ENCODE measurements around the gene PRDM5. TPM values are rescaled to one million over a fixed set of nuclear protein-coding genes. Genes with fewer than 3 reads are reported as not detected.

PRDM5 gene
- polyA plus RNA-seq, 2 donors = 1.4 TPM

DNA sequence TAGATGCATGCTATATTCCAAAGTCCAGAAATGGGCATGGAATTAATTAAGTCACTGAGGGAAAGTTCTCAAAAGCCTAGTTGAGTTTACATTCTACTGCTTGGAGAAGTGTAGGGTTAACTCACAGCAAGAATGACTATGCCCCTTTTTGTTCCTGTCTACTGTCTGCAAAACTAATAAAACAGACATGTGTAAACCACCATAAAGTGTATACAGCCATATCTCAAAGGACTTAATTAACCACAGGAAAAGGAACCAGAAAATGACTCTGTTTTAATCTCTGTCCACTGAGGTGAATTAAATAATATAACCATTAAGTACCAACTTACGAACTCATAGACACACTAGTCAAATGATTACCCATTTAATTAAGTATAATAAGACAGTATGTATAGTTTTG lies 84.9 kb downstream of the PRDM5 start:
- Histone ChIP-seq H3K27ac (ENCODE audit: low read depth in 2 of 2, low read length in 1 of 2) (no peak overlapping the region), H3K27me3 (ENCODE audit: control insufficient read depth in 1 of 2, insufficient read depth in 2 of 2, low read length in 2 of 2) (no peaks in the 10 kb centered on the region), H3K4me3 (ENCODE audit: low read depth in 1 of 2, low read length in 2 of 2) (no peak overlapping the region), H3K36me3 (ENCODE audit: control insufficient read depth in 2 of 2, insufficient read depth in 2 of 2, low read length in 1 of 2) (no peaks in the 10 kb centered on the region), H3K9me3 (ENCODE audit: control insufficient read depth in 2 of 2, insufficient read depth in 1 of 2, low read depth in 1 of 2, low read length in 1 of 2) (peaks cover 0 to 2% of the 10 kb centered on the region in 2 donors), H3K4me1 (ENCODE audit: control insufficient read depth in 2 of 2, insufficient read depth in 2 of 2, low read length in 1 of 2) (no peaks in the 10 kb centered on the region)
- WGBS, 2 donors = 97% methylated on average over 1 of the region's 1 CpG

DNA sequence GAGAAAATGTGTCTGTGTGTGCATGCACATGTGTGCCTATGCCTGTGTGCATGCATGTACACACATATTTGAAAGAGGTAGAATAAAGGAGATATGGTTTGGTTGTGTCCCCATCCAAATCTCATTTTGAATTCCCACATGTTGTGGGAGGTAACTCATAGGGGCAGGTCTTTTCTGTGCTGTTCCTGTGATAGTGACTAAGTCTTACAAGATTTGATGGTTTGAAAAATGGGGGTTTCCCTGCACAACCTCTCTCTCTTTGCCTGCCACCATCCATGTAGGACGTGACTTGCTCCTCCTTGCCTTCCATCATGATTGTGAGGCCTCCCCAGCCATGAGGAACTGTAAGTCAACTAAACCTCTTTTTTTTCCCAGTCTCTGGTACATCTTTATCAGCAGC lies 87.2 kb downstream of the PRDM5 start:
- Histone ChIP-seq H3K4me1 (ENCODE audit: control insufficient read depth in 2 of 2, insufficient read depth in 2 of 2, low read length in 1 of 2) (no peaks in the 10 kb centered on the region), H3K4me3 (ENCODE audit: low read depth in 1 of 2, low read length in 2 of 2) (no peak overlapping the region), H3K36me3 (ENCODE audit: control insufficient read depth in 2 of 2, insufficient read depth in 2 of 2, low read length in 1 of 2) (no peaks in the 10 kb centered on the region), H3K27me3 (ENCODE audit: control insufficient read depth in 1 of 2, insufficient read depth in 2 of 2, low read length in 2 of 2) (no peaks in the 10 kb centered on the region), H3K9me3 (ENCODE audit: control insufficient read depth in 2 of 2, insufficient read depth in 1 of 2, low read depth in 1 of 2, low read length in 1 of 2) (peaks cover 0 to 2% of the 10 kb centered on the region in 2 donors), H3K27ac (ENCODE audit: low read depth in 2 of 2, low read length in 1 of 2) (no peak overlapping the region)
- 80 to 89% methylated on average over 1 of the region's 1 CpG for WGBS, 2 donors

DNA sequence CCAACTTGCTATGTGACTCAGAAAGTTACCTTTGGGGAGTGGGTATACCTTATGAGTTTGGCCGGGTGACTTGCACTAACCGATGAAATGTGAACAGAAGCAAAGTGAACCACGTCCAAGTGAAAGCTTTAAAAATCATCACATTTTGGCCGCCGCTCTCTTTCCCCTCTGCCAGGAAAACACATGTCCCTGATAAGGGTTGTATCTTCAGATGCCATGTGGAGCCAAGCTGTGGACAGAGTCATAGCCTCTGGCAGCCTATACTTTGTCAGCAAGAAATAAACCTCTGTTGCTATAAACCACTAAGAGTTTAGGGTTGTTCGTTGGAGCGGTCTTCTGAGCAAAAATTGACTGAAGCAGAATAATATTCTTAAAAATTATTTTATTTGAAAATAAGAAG lies 92.3 kb downstream of the PRDM5 start:
- WGBS, 2 donors = 74 to 84% methylated on average over 7 of the region's 7 CpGs

DNA sequence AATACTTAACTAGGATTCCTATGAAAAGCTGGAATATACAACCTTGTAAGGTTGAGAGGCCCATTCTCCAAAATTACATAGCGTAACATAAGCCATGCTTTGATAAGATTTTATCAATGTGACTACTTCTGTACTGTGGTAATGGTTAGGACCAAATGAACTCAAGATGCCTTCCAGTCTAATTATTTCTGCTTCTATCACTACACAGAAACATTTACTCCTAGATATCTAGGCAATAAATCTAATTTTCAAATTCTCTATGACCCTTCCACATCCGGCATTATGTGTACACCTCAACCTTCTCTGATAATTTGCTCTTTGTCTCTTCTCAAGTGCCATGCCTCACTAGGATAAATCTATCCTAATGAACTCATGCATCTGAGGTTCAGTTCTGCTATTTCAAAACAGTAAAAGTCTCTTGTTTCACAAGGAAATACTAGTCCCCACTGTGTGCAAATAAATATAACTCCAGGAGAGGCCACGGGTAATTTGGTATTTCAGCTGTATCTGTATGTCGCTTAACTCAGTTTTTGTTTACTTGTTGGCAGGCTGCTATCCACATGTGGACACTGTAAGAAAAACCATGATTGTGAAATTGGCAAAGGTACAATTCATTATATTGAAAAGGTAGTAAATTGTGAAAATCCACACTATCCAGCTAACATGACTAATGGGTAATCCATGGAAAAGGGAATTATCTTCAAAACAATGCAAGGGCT lies 93.3 kb downstream of the PRDM5 start:
- H3K27me3 ChIP-seq (ENCODE audit: control insufficient read depth in 1 of 2, insufficient read depth in 2 of 2, low read length in 2 of 2) = no peaks in the 10 kb centered on the region
- whole genome bisulfite sequencing, 2 donors = 63 to 73% methylated on average over 4 of the region's 4 CpGs

More for the DNA sequence above, 92.3 kb downstream of the PRDM5 start:
- no peaks in the 10 kb centered on the region for H3K27me3 ChIP-seq (ENCODE audit: control insufficient read depth in 1 of 2, insufficient read depth in 2 of 2, low read length in 2 of 2)
- H3K27ac ChIP-seq (ENCODE audit: low read depth in 2 of 2, low read length in 1 of 2) = no peak overlapping the region
- H3K4me1 ChIP-seq (ENCODE audit: control insufficient read depth in 2 of 2, insufficient read depth in 2 of 2, low read length in 1 of 2) = no peaks in the 10 kb centered on the region
- no peak overlapping the region for H3K4me3 ChIP-seq (ENCODE audit: low read depth in 1 of 2, low read length in 2 of 2)
- H3K36me3 ChIP-seq (ENCODE audit: control insufficient read depth in 2 of 2, insufficient read depth in 2 of 2, low read length in 1 of 2) = no peaks in the 10 kb centered on the region
- peaks cover 0 to 2% of the 10 kb centered on the region in 2 donors for H3K9me3 ChIP-seq (ENCODE audit: control insufficient read depth in 2 of 2, insufficient read depth in 1 of 2, low read depth in 1 of 2, low read length in 1 of 2)

GRCh38 chr4:120826853-120827252 lies 95.7 kb downstream of the PRDM5 start:
- Histone ChIP-seq H3K4me1 (ENCODE audit: control insufficient read depth in 2 of 2, insufficient read depth in 2 of 2, low read length in 1 of 2) (no peaks in the 10 kb centered on the region), H3K4me3 (ENCODE audit: low read depth in 1 of 2, low read length in 2 of 2) (no peak overlapping the region), H3K27ac (ENCODE audit: low read depth in 2 of 2, low read length in 1 of 2) (no peak overlapping the region), H3K27me3 (ENCODE audit: control insufficient read depth in 1 of 2, insufficient read depth in 2 of 2, low read length in 2 of 2) (no peaks in the 10 kb centered on the region), H3K36me3 (ENCODE audit: control insufficient read depth in 2 of 2, insufficient read depth in 2 of 2, low read length in 1 of 2) (no peaks in the 10 kb centered on the region), H3K9me3 (ENCODE audit: control insufficient read depth in 2 of 2, insufficient read depth in 1 of 2, low read depth in 1 of 2, low read length in 1 of 2) (no peaks in the 10 kb centered on the region)
- WGBS, 2 donors = 92 to 93% methylated on average over 6 of the region's 6 CpGs

More for the DNA sequence above, 93.3 kb downstream of the PRDM5 start:
- no peaks in the 10 kb centered on the region for H3K36me3 ChIP-seq (ENCODE audit: control insufficient read depth in 2 of 2, insufficient read depth in 2 of 2, low read length in 1 of 2)
- H3K27ac ChIP-seq (ENCODE audit: low read depth in 2 of 2, low read length in 1 of 2) = no peak overlapping the region
- no peak overlapping the region for H3K4me3 ChIP-seq (ENCODE audit: low read depth in 1 of 2, low read length in 2 of 2)
- no peaks in the 10 kb centered on the region for H3K4me1 ChIP-seq (ENCODE audit: control insufficient read depth in 2 of 2, insufficient read depth in 2 of 2, low read length in 1 of 2)
- H3K9me3 ChIP-seq (ENCODE audit: control insufficient read depth in 2 of 2, insufficient read depth in 1 of 2, low read depth in 1 of 2, low read length in 1 of 2) = peaks cover 0 to 2% of the 10 kb centered on the region in 2 donors

DNA sequence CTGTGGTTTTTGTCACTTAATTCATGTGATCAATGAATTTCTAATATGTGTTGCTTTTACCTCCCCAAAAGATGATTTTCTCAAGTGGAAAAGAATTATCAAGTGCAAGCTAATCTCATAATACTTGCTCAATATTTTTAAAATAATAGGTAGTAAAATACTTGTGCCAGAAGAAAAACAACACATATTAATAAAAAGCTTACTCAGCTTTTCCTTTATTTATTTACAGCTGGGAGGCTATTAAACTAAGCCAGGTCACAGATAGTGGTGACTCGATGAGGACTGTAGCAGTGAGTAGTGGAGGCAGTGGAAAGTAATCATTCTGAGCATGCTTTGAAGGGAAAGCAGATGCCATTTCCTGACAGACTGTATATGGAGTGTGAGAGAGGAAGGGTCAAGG lies 96.1 kb downstream of the PRDM5 start:
- H3K27me3 ChIP-seq (ENCODE audit: control insufficient read depth in 1 of 2, insufficient read depth in 2 of 2, low read length in 2 of 2) = no peaks in the 10 kb centered on the region
- no peaks in the 10 kb centered on the region for H3K4me1 ChIP-seq (ENCODE audit: control insufficient read depth in 2 of 2, insufficient read depth in 2 of 2, low read length in 1 of 2)
- no peaks in the 10 kb centered on the region for H3K9me3 ChIP-seq (ENCODE audit: control insufficient read depth in 2 of 2, insufficient read depth in 1 of 2, low read depth in 1 of 2, low read length in 1 of 2)
- H3K36me3 ChIP-seq (ENCODE audit: control insufficient read depth in 2 of 2, insufficient read depth in 2 of 2, low read length in 1 of 2) = no peaks in the 10 kb centered on the region
- H3K4me3 ChIP-seq (ENCODE audit: low read depth in 1 of 2, low read length in 2 of 2) = no peak overlapping the region
- 49 to 63% methylated on average over 1 of the region's 1 CpG for whole genome bisulfite sequencing, 2 donors
- no peak overlapping the region for H3K27ac ChIP-seq (ENCODE audit: low read depth in 2 of 2, low read length in 1 of 2)

GRCh38 chr4:120824946-120825345 lies 97.6 kb downstream of the PRDM5 start:
- Histone ChIP-seq H3K27me3 (ENCODE audit: control insufficient read depth in 1 of 2, insufficient read depth in 2 of 2, low read length in 2 of 2) (no peaks in the 10 kb centered on the region), H3K9me3 (ENCODE audit: control insufficient read depth in 2 of 2, insufficient read depth in 1 of 2, low read depth in 1 of 2, low read length in 1 of 2) (no peaks in the 10 kb centered on the region), H3K27ac (ENCODE audit: low read depth in 2 of 2, low read length in 1 of 2) (no peak overlapping the region), H3K36me3 (ENCODE audit: control insufficient read depth in 2 of 2, insufficient read depth in 2 of 2, low read length in 1 of 2) (no peaks in the 10 kb centered on the region), H3K4me1 (ENCODE audit: control insufficient read depth in 2 of 2, insufficient read depth in 2 of 2, low read length in 1 of 2) (no peaks in the 10 kb centered on the region), H3K4me3 (ENCODE audit: low read depth in 1 of 2, low read length in 2 of 2) (no peak overlapping the region)

- H3K4me3 ChIP-seq (ENCODE audit: low read depth in 1 of 2, low read length in 2 of 2) = no peak overlapping the region
- no peaks in the 10 kb centered on the region for H3K4me1 ChIP-seq (ENCODE audit: control insufficient read depth in 2 of 2, insufficient read depth in 2 of 2, low read length in 1 of 2)
- no peak overlapping the region for H3K27ac ChIP-seq (ENCODE audit: low read depth in 2 of 2, low read length in 1 of 2)
- no peaks in the 10 kb centered on the region for H3K9me3 ChIP-seq (ENCODE audit: control insufficient read depth in 2 of 2, insufficient read depth in 1 of 2, low read depth in 1 of 2, low read length in 1 of 2)
- WGBS, 2 donors = 79 to 91% methylated on average over 3 of the region's 3 CpGs
- H3K27me3 ChIP-seq (ENCODE audit: control insufficient read depth in 1 of 2, insufficient read depth in 2 of 2, low read length in 2 of 2) = no peaks in the 10 kb centered on the region
- H3K36me3 ChIP-seq (ENCODE audit: control insufficient read depth in 2 of 2, insufficient read depth in 2 of 2, low read length in 1 of 2) = no peaks in the 10 kb centered on the region
Observed at GRCh38 chr4:120821977-120822376, 100.5 kb downstream of the PRDM5 start.

DNA sequence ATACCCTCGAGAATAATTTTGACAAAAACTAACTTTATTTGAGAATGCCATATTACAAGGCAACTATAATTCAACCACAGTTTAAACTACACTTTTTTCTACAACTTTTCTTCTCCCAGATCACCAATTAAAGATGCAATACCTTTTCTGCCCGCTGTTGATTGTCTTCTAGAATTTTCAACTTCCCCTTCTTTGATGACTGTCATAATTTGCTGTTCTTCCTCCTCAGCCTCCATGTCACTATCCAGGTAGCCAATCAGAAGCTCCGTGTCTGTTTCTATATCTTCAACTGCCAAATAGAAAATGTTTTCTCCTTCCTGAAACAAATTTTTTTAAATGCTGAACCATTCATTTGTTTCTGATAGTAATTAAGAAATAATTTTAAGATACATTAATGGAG lies 101.5 kb downstream of the PRDM5 start:
- no peak overlapping the region for H3K4me3 ChIP-seq (ENCODE audit: low read depth in 1 of 2, low read length in 2 of 2)
- no peaks in the 10 kb centered on the region for H3K4me1 ChIP-seq (ENCODE audit: control insufficient read depth in 2 of 2, insufficient read depth in 2 of 2, low read length in 1 of 2)
- H3K9me3 ChIP-seq (ENCODE audit: control insufficient read depth in 2 of 2, insufficient read depth in 1 of 2, low read depth in 1 of 2, low read length in 1 of 2) = no peaks in the 10 kb centered on the region
- WGBS, 2 donors = 90 to 92% methylated on average over 3 of the region's 3 CpGs
- no peaks in the 10 kb centered on the region for H3K27me3 ChIP-seq (ENCODE audit: control insufficient read depth in 1 of 2, insufficient read depth in 2 of 2, low read length in 2 of 2)
- no peaks in the 10 kb centered on the region for H3K36me3 ChIP-seq (ENCODE audit: control insufficient read depth in 2 of 2, insufficient read depth in 2 of 2, low read length in 1 of 2)
- no peak overlapping the region for H3K27ac ChIP-seq (ENCODE audit: low read depth in 2 of 2, low read length in 1 of 2)

DNA sequence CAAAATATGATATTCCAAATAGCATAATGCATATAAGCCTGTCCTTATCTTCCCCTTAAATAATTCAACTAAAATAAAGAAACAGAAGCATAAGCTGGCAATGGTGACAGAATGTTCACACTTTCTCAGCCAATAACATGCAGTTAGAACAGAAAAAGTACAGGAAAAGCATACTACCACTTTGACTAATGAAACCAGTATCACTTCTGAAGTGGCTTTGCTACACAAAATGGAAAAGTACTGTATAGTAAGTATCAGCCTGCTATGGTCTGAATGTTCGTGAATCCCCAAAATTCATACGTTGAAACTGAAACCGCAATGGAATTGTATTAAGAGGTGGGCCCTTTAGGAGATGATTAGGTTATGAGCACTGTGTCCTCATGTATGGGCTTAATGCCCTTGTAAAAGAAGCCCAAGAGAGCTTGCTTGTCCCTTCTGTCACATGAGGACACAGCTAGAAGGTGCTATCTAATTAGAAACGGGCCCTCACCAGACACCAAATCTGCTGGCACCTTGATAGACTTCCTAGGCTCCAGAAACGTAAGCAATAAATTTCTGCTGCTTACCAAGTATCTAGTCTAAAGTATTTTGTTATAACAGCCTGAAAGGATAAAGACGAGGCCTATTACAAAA lies 102.6 kb downstream of the PRDM5 start:
- no peak overlapping the region for H3K4me3 ChIP-seq (ENCODE audit: low read depth in 1 of 2, low read length in 2 of 2)
- 82 to 88% methylated on average over 6 of the region's 6 CpGs for WGBS, 2 donors
- no peaks in the 10 kb centered on the region for H3K27me3 ChIP-seq (ENCODE audit: control insufficient read depth in 1 of 2, insufficient read depth in 2 of 2, low read length in 2 of 2)
- H3K4me1 ChIP-seq (ENCODE audit: control insufficient read depth in 2 of 2, insufficient read depth in 2 of 2, low read length in 1 of 2) = no peaks in the 10 kb centered on the region
- H3K27ac ChIP-seq (ENCODE audit: low read depth in 2 of 2, low read length in 1 of 2) = no peak overlapping the region
- no peaks in the 10 kb centered on the region for H3K9me3 ChIP-seq (ENCODE audit: control insufficient read depth in 2 of 2, insufficient read depth in 1 of 2, low read depth in 1 of 2, low read length in 1 of 2)
- no peaks in the 10 kb centered on the region for H3K36me3 ChIP-seq (ENCODE audit: control insufficient read depth in 2 of 2, insufficient read depth in 2 of 2, low read length in 1 of 2)
